SK-N-DZ (cell line): ENCODE results near the gene PPM1H.
"Not testable (repeated sequence)": the region's sequence is repeated elsewhere in the genome, so short reads cannot be mapped to it uniquely, and the experiment has no call there.

ENCODE experiments used
- DNase-seq: peaks from one replicate; pipeline ENCODE4 v3.0.0-alpha.2; 2015; ENCODE audit warnings: low spot score

Gene PPM1H

GRCh38 chr12:62770381-62770780 is 164.6 kb downstream of the PPM1H start:
- DNase-seq: no peak

DNA sequence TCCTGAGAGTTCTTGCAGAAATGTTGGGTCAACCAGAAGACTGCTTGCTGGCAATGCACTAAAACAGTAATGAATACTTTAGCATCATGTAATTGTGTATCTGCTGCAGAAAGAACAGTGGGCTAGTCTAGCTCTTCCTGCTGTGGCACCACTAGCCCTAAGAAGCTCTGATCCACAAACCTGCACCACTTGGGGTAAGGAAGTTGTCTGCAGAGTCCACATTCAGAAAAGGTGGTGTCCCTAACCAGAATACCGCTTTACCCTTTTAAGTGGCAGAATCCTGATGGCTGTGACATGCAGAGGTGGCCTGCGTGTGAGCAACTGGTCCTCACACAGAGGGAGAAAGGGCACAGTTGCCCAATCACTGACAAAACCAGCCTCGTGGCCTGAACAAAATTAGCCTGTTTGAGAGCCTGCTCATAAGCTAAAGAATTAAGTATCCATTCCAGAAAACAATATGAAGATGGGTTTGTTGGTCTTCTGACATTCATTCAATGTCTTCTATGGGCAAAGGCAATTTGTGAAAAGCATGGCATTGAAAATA is 165.8 kb downstream of the PPM1H start:
- DNase-seq: no peak

- no peak for DNase-seq
These were observed 167.0 kb downstream of the PPM1H start for GRCh38 chr12:62767946-62768345.

GRCh38 chr12:62767496-62767895 is 167.5 kb downstream of the PPM1H start:
- no peak for DNase-seq

GRCh38 chr12:62766496-62766895 is 168.5 kb downstream of the PPM1H start:
- DNase-seq: no peak

- no peak for DNase-seq
These were observed 170.9 kb downstream of the PPM1H start for GRCh38 chr12:62763861-62764645.

- DNase-seq: no peak
These were observed 171.6 kb downstream of the PPM1H start for GRCh38 chr12:62763312-62763711.

DNA sequence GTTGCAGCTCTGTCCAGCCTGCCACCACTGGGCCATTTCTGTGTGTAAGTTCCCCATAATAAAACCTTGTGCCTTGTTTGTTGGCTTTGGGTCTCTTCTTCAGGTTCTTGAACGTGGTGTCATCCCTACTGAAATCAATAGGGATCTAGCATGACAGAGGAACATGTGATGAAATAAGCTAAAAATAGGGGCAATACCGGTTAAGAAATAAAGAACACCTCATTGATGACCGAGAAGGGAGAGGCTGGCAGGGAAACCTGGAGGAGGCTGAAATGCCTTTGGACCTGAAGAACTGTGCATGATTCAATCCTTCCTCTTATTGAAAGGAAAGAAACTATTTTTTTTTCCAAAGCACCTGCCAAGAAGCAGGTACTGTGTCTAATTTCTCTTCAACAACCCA is 172.3 kb downstream of the PPM1H start:
- no peak for DNase-seq

GRCh38 chr12:62761658-62762057 is 173.3 kb downstream of the PPM1H start:
- no peak for DNase-seq

DNA sequence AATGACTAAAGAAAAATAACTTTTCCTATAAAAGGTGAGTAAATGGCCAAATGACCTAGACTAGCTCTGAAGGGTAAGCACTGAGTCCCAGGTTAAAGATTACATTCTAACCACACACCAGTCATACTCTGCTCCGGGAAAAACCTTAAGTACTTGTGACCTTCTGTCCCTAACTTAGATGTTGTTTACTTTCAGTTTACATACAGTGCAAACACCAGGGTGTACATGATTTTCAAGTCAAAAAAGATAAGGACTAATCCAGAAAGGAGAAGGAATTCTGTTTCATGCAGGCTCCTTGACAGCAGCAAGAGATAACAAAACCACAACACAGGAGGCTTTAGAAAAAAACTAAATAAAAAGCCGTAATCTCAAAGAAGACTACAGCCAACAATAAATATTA is 174.2 kb downstream of the PPM1H start:
- DNase-seq: no peak

DNA sequence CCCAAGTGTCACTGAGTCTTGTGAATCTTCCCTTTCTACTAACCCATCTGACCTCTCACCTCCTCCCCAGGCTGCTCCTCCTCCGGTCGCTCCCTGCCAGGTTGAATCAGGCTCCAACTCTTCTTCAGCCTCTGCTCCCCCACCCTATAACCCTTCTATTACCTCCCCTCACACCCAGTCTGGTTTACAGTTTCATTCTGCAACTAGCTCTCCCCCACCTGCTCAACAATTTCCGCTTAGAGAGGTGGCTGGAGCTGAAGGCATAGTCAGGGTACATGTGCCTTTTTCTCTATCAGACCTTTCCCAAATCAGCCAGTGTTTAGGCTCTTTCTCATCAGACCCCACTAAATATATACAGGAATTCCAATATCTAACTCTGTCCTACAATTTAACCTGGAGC is 174.6 kb downstream of the PPM1H start:
- DNase-seq: not testable (repeated sequence)

DNA sequence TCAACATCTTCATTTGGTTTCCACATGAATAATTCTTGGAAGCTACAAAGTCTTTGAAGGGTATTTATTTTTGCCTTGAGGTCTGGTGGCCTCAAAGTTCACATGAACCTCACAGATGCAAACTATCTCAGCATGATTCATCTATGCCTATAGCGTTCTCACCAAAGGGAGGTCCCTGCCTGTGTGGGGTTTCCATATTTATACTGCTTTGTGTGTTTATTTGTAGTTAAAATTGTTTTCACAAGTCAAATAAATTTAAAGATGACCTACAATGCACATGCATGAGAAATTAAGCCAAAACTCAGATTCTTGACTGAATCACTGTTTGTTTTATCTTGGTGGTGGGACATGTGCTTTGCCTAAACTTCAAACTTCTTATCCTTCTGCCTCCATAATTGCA is 176.7 kb downstream of the PPM1H start:
- DNase-seq: no peak

DNA sequence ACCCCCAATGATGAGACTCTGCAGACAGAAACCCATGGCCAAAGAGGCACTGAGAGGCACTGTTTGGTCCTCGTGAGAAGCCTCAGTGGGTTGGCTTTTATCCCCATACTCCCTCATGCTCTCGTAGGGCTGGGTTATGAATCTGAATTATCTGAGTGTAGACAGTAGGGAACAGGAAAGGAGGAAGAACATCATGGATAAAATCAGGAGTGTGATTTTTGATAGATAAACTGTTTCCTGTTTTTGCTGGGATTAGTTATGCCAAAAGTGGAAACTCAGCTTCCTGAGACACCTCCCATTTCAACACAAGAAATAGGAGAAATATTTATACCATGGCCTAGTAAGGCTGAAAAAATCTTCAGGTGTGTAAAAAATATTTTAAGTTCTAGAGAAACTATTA is 177.9 kb downstream of the PPM1H start:
- DNase-seq: no peak

DNA sequence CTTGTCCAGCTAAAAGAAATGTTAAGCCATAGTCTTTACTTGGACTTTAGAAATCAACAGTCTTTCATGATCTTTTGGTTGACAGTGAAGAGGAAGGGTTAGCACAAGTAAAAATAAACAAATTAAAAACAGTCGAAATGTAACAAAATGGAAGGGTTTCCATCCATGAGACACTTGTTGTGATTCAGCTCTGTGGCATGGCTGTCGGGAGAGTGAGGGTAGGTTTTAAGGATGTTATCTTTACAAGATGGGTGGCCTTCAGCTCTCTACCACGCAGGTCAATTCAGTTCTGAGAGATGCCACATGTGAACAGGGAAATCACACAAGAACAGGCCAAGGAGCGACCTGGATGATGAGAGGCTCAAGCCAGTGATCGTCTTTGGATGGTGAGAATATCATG is 180.2 kb downstream of the PPM1H start:
- DNase-seq: no peak

- no peak for DNase-seq
These were observed 183.2 kb downstream of the PPM1H start for GRCh38 chr12:62751810-62752155.

GRCh38 chr12:62750941-62751809 is 183.8 kb downstream of the PPM1H start:
- no peak for DNase-seq

- no peak for DNase-seq
These were observed 185.4 kb downstream of the PPM1H start for GRCh38 chr12:62749586-62749985.

- no peak for DNase-seq
These were observed 185.9 kb downstream of the PPM1H start for GRCh38 chr12:62748941-62749468.

DNA sequence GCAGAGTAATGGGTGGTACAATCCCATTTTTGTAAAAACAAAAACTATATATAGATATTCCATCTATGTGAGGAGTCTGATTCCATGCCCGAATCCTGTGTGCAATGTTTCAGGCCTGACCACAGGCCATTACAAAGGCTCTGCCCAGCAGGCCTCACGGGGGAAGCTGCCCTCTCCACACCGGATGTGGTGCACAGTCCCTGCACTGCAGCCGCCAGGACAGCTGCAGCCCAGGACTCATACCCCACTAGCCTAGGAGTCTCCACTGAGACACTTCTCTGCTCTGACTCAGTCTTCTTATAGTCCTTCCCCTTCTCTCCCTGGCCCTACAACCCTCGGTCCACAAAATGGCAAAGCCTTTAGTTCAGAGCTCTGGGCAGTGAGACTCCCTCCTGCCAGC is 190.4 kb downstream of the PPM1H start:
- no peak for DNase-seq

DNA sequence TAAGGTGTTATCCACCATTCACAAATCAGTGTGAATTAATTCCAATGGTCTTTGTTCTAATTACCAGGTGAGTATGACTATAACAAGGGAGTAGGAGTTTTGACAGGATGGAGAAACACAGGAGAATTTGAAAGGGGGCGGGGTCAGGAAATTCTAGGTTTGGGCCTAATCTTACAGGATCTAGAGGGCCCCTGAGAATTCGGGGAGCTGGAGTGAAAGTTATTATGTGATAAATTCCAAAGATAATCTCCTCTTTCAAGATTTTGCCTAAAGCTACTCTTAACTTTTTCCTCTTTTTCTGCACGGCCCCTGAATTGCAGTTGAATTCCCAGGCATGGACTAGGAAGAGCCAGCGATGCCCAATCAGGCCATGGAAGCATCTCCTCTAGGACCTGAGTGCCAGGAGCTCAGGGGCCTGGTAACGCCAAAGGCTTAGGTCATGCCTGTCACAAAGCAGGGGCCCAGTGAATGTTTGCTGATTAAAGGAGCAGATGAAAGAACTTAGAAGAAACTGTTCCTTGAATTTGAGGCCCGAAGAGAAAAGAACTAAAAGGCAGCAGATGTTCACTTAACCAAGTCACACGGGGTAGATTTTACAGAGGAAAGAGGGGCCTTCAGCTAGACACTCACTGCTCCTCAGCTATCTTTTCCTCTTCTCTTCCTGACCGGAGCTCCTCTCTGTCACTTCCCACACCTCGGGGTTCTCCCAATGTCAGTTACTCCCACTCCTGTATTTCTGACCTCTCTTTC is 195.5 kb downstream of the PPM1H start:
- no peak for DNase-seq

DNA sequence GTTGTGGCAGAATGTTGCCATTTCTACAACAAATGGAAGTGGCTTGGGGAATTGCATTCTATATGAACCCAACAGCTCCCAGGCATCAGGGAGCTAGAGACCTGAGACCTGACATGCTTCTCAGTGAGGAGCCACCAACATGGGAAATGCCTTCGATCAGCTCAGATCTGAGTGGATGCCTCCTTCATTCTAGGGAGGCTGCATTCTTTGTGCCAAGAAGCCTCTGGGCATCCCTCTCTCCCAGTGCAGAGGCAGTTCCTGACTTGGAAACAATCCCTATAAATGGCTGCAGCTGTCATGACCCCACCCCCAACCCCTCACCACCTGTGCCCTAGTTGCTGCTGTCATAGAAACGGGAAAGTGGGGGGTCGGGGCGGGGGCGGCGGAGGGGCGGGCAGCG is 196.3 kb downstream of the PPM1H start:
- no peak for DNase-seq

GRCh38 chr12:62738105-62738504 is 196.8 kb downstream of the PPM1H start:
- no peak for DNase-seq
